Gastroesophageal sphincter (tissue), 4 donors: Measurements from ENCODE around the gene SFXN3. TPM values are rescaled to one million over a fixed set of nuclear protein-coding genes. Genes with fewer than 3 reads are reported as not detected.
"Not testable (repeated sequence)": the region's sequence is repeated elsewhere in the genome, so short reads cannot be mapped to it uniquely, and the experiment has no call there.

Source experiments
- ATAC-seq: fragments of 150-250 bp; one replicate; pipeline ENCODE4 v1.9.1; 2016; ENCODE audit warnings: mild to moderate bottlenecking, moderate library complexity
- H3K27ac ChIP-seq, 4 donors: fragments of 200-600 bp; sonication (generic) in 3 of 4; 1 replicate in 3 of 4; 2 replicates in 1 of 4; pipeline ENCODE4 v1.5.1; 2016 to 2019
- H3K27me3 ChIP-seq: fragments of 200-600 bp; sonication (generic); one replicate; pipeline ENCODE4 v1.5.1; 2019
- H3K36me3 ChIP-seq, 2 donors: fragments of 200-600 bp; sonication (generic); one replicate each; pipeline ENCODE4 v1.5.1; 2019; ENCODE audit warnings: control low read depth in 1 of 2
- H3K4me1 ChIP-seq, 3 donors: fragments of 200-600 bp; sonication (generic); 1 replicate in 2 of 3; 2 replicates in 1 of 3; pipeline ENCODE4 v1.5.1; 2016 to 2019; ENCODE audit warnings: control low read depth in 2 of 3
- H3K4me3 ChIP-seq, 2 donors: fragments of 200-600 bp; sonication (generic); one replicate each; pipeline ENCODE4 v1.5.1; 2019; ENCODE audit warnings: mild to moderate bottlenecking in 1 of 2, moderate library complexity in 1 of 2
- H3K9me3 ChIP-seq, 3 donors: fragments of 200-600 bp; sonication (generic); one replicate each; pipeline ENCODE4 v1.5.1; 2017 to 2019; ENCODE audit warnings: control low read depth in 2 of 3
- EP300 ChIP-seq: sonication (generic); formaldehyde crosslinking; IDR thresholded peaks from one replicate; pipeline ENCODE4 v1.6.1; 2017; ENCODE audit warnings: antibody characterized with exemption, mild to moderate bottlenecking
- POLR2A ChIP-seq, 2 donors: fragments of 450-650 bp; IDR thresholded peaks; one replicate each; pipeline ENCODE4 v1.6.1; 2017; ENCODE audit warnings: antibody characterized with exemption in 2 of 2, mild to moderate bottlenecking in 2 of 2, moderate library complexity in 1 of 2
- POLR2AphosphoS5 ChIP-seq: sonication (generic); formaldehyde crosslinking; IDR thresholded peaks from one replicate; pipeline ENCODE4 v1.6.1; 2017; ENCODE audit warnings: antibody characterized with exemption
- WGBS, 2 donors: methylation state at CpG; one replicate each; pipeline ENCODE4 v1.1.5; 2018; ENCODE audit warnings: low coverage in 1 of 2; 5-methylcytosine and 5-hydroxymethylcytosine counted together
- total RNA-seq, 4 donors: library from RNA; depleted of rRNA; stranded (reverse); fragments of >200 nt; gene quantifications; one replicate each; pipeline ENCODE4 v1.1.0, GENCODE V29; 2016
- TF ChIP-seq, protein P1 (sequence below), 4 experiments: fragments of 200-600 bp in 2 of 4; fragments of 450-650 bp in 2 of 4; sonication (generic) in 1 of 4; IDR thresholded peaks; one replicate each; pipeline ENCODE4 v1.5.1; 2017 to 2019; ENCODE audit warnings: antibody characterized with exemption in 4 of 4, mild to moderate bottlenecking in 2 of 4, moderate library complexity in 2 of 4

The SFXN3 gene
- total RNA-seq, 4 donors from 2014 or later: 47.5 to 84.2 (median 66.0) TPM

DNA sequence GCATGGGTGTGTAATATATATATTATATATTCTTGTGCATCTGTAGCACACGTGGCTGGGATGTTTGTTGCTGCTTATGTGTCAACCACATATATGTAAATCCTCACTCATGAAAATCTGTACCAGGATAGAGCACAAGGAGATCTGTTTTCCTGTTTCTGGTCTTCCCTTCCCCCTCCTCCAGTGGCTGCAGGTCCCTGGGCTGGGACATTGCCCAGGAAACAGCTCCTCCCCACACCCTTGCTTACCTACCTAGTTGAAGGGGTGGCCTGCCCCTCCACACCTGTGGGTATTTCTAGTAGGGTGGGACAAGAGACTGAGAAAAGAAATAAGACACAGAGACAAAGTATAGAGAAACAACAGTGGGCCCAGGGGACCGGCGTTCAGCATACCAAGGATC lies 2.2 kb downstream of the SFXN3 start:
- no peaks in the 10 kb centered on the region for H3K9me3 ChIP-seq
- peak overlapping the region in 3 of 4 donors; percentile 89 to 98 (median 96) for H3K27ac ChIP-seq
- no peaks in the 10 kb centered on the region for H3K27me3 ChIP-seq
- H3K36me3 ChIP-seq: peaks cover 0 to 38% of the 10 kb centered on the region in 2 donors
- H3K4me3 ChIP-seq: peak overlapping the region in 1 of 2 donors; percentile 76
- peaks cover 0 to 28% (median 12%) of the 10 kb centered on the region in 3 donors for H3K4me1 ChIP-seq
- no peak for ATAC-seq
- 38% methylated on average over 2 of the region's 3 CpGs; no CpG with 5 or more reads in 1 of the 2 donors for WGBS, 2 donors
- TF ChIP-seq POLR2AphosphoS5: no peak
- TF ChIP-seq, protein P1, sequence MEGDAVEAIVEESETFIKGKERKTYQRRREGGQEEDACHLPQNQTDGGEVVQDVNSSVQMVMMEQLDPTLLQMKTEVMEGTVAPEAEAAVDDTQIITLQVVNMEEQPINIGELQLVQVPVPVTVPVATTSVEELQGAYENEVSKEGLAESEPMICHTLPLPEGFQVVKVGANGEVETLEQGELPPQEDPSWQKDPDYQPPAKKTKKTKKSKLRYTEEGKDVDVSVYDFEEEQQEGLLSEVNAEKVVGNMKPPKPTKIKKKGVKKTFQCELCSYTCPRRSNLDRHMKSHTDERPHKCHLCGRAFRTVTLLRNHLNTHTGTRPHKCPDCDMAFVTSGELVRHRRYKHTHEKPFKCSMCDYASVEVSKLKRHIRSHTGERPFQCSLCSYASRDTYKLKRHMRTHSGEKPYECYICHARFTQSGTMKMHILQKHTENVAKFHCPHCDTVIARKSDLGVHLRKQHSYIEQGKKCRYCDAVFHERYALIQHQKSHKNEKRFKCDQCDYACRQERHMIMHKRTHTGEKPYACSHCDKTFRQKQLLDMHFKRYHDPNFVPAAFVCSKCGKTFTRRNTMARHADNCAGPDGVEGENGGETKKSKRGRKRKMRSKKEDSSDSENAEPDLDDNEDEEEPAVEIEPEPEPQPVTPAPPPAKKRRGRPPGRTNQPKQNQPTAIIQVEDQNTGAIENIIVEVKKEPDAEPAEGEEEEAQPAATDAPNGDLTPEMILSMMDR (IDR thresholded peaks at IDR 0.05): no peak
- TF ChIP-seq POLR2A (IDR thresholded peaks at IDR 0.05): no peak
- no peak for TF ChIP-seq EP300

DNA sequence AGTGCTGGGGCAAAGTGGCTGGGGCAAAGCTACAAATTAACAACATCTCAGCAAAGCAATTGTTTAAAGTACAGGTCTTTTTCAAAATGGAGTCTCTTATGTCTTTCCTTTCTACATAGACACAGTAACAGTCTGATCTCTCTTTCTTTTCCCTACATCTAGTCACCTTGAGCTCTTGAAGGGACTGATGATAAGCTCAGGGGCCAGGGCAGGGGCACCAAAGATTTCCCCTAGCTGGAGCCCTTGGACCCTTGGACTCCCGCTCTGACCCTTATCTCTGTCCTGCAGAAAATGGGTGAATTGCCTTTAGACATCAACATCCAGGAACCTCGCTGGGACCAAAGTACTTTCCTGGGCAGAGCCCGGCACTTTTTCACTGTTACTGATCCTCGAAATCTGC lies 3.4 kb downstream of the SFXN3 start:
- not testable (repeated sequence) for ATAC-seq, H3K4me3 ChIP-seq, H3K9me3 ChIP-seq, H3K27ac ChIP-seq, H3K27me3 ChIP-seq
- WGBS, 2 donors: 80 to 91% methylated on average over 2 to 4 of the region's 4 CpGs
- peaks cover 0 to 28% (median 12%) of the 10 kb centered on the region in 3 donors for H3K4me1 ChIP-seq
- H3K36me3 ChIP-seq: peaks cover 0 to 49% of the 10 kb centered on the region in 2 donors

DNA sequence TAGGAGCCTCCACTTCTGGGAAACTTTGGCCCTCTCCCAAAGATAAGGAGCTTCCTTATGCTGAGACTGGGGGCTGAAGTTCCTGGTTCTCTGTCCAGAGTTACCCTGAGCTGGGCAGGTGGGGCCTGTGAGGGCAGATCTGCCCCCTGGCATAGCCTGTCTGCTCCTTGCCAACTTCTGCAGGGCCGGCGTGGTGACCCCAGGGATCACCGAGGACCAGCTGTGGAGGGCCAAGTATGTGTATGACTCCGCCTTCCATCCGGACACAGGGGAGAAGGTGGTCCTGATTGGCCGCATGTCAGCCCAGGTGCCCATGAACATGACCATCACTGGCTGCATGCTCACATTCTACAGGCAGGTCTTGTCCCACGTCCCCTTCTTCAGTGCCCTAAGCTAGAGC lies 4.3 kb downstream of the SFXN3 start:
- Histone ChIP-seq H3K9me3 (no peaks in the 10 kb centered on the region), H3K27me3 (no peaks in the 10 kb centered on the region), H3K4me1 (peaks cover 0 to 25% (median 12%) of the 10 kb centered on the region in 3 donors), H3K27ac (no peak overlapping the region), H3K36me3 (peaks cover 0 to 54% of the 10 kb centered on the region in 2 donors), H3K4me3 (no peak overlapping the region)
- no peak for ATAC-seq
- WGBS, 2 donors: 82 to 83% methylated on average over 1 to 2 of the region's 7 CpGs
- no peak for TF ChIP-seq POLR2AphosphoS5
- TF ChIP-seq, protein P1 (IDR thresholded peaks at IDR 0.05): no peak
- no peak for TF ChIP-seq POLR2A (IDR thresholded peaks at IDR 0.05)
- TF ChIP-seq EP300: no peak

DNA sequence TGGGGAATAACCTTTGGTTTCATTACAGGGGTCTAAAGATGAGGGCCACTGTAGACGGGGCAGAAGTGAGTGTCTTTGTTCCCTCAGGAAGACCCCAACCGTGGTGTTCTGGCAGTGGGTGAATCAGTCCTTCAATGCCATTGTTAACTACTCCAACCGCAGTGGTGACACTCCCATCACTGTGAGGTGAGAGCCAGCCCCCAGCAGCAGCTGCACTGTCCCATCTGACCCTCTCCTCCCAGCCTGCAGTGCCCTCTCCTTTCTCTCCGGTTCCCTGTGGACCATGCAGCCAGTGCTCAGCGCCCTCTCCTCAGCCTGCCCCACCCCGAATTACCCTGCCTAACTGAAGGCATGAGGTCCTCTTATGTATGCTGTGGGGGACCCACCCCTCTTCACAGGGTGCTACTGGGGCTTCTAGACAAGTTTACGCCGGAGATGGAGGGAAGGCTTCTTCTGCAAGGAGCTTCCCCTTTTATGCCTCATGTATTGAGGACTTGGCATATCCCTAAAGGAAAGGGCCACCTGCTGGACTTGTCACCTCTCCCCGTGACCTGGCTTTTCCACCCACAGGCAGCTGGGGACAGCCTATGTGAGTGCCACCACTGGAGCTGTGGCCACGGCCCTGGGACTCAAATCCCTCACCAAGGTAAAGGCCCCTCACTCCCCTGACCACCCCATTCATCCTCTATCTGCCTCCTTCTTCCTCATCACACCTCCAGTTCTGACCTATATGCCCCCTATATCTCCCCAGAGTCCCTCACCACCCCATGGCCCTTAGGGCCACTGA lies 5.1 kb downstream of the SFXN3 start:
- no peak for ATAC-seq
- Histone ChIP-seq H3K27me3 (no peaks in the 10 kb centered on the region), H3K27ac (no peak overlapping the region), H3K9me3 (no peaks in the 10 kb centered on the region), H3K4me1 (peaks cover 0 to 24% (median 10%) of the 10 kb centered on the region in 3 donors), H3K36me3 (peaks cover 0 to 54% of the 10 kb centered on the region in 2 donors), H3K4me3 (no peak overlapping the region)
- WGBS, 2 donors: 60 to 84% methylated on average over 1 to 6 of the region's 10 CpGs
- TF ChIP-seq POLR2AphosphoS5 (no peak), EP300 (no peak), POLR2A (IDR thresholded peaks at IDR 0.05) (no peak)
- TF ChIP-seq, protein P1 (IDR thresholded peaks at IDR 0.05): no peak

DNA sequence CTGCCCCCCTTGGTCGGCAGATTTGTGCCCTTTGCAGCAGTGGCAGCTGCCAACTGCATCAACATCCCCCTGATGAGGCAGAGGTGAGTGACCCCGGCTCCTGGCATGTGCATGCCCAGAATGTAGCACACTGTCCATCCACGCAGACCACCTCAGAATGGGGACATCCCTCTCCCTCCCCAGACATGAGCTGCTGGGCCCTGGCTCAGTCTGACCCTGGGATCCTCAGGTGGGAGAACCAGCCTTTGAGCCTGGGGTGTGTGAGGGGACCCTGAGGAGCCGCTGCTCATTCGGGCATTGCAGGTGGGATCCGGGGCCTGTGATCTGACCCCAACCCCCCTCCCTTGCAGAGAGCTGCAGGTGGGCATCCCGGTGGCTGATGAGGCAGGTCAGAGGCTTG lies 5.7 kb downstream of the SFXN3 start:
- Histone ChIP-seq H3K4me1 (peaks cover 0 to 30% (median 13%) of the 10 kb centered on the region in 3 donors), H3K9me3 (no peaks in the 10 kb centered on the region), H3K27ac (no peak overlapping the region), H3K27me3 (no peaks in the 10 kb centered on the region), H3K36me3 (peaks cover 0 to 54% of the 10 kb centered on the region in 2 donors), H3K4me3 (no peak overlapping the region)
- ATAC-seq: no peak
- WGBS, 2 donors: 70% methylated on average over 2 of the region's 7 CpGs; no CpG with 5 or more reads in 1 of the 2 donors
- TF ChIP-seq, protein P1 (IDR thresholded peaks at IDR 0.05): no peak
- TF ChIP-seq POLR2AphosphoS5: no peak
